Liver (tissue), 9 donors: Measurements from ENCODE around the gene PLA2R1. TPM values are rescaled to one million over a fixed set of nuclear protein-coding genes. Genes with fewer than 3 reads are reported as not detected.

Source experiments
- DNase-seq: peaks from one replicate; pipeline ENCODE4 v3.0.0-alpha.2; 2017; ENCODE audit warnings: low spot score
- H3K27ac ChIP-seq, 2 donors: one replicate each; pipeline ENCODE4 v1.7.0; 2013; ENCODE audit warnings: inconsistent platforms in 2 of 2, low read length in 2 of 2, control low read depth in 1 of 2, low read depth in 1 of 2, mild to moderate bottlenecking in 1 of 2
- H3K27me3 ChIP-seq, 4 donors: one replicate each; pipeline versions ENCODE4 v1.6.1 to v1.7.0; 2013; ENCODE audit warnings: low read length in 3 of 4, inconsistent platforms in 1 of 4, mild to moderate bottlenecking in 1 of 4, moderate library complexity in 1 of 4; ENCODE audit not compliant: control insufficient read depth in 4 of 4, insufficient read depth in 4 of 4
- H3K36me3 ChIP-seq, 4 donors: one replicate each; pipeline versions ENCODE4 v1.6.1 to v1.7.0; 2013; ENCODE audit warnings: low read length in 3 of 4, mild to moderate bottlenecking in 3 of 4, low read depth in 1 of 4, moderate library complexity in 1 of 4; ENCODE audit not compliant: control insufficient read depth in 4 of 4, insufficient read depth in 3 of 4
- H3K4me1 ChIP-seq, 4 donors: one replicate each; pipeline versions ENCODE4 v1.6.1 to v1.7.0; 2013; ENCODE audit warnings: low read length in 3 of 4, mild to moderate bottlenecking in 3 of 4, moderate library complexity in 1 of 4; ENCODE audit not compliant: control insufficient read depth in 4 of 4, insufficient read depth in 4 of 4
- H3K4me3 ChIP-seq, 3 donors: one replicate each; pipeline versions ENCODE4 v1.6.1 to v1.7.0; 2013; ENCODE audit warnings: low read length in 3 of 3, control low read depth in 1 of 3, low read depth in 1 of 3, mild to moderate bottlenecking in 1 of 3
- H3K9ac ChIP-seq, 2 donors: one replicate each; pipeline ENCODE4 v1.7.0; 2013; ENCODE audit warnings: low read length in 2 of 2, mild to moderate bottlenecking in 2 of 2, moderate library complexity in 2 of 2, control low read depth in 1 of 2, low read depth in 1 of 2
- H3K9me3 ChIP-seq, 4 donors: one replicate each; pipeline versions ENCODE4 v1.6.1 to v1.7.0; 2013; ENCODE audit warnings: low read length in 3 of 4; ENCODE audit not compliant: control insufficient read depth in 4 of 4
- EGR1 ChIP-seq, 2 donors: IDR thresholded peaks; 2 replicates each; pipeline ENCODE4 v1.6.1; 2016 to 2018; ENCODE audit warnings: antibody characterized with exemption in 2 of 2, low read depth in 2 of 2
- FOXA1 ChIP-seq: IDR thresholded peaks from 2 replicates; pipeline ENCODE4 v1.6.1; 2016; ENCODE audit warnings: antibody characterized with exemption
- FOXA2 ChIP-seq: IDR thresholded peaks from 2 replicates; pipeline ENCODE4 v1.6.1; 2016; ENCODE audit warnings: antibody characterized with exemption
- HNF4A ChIP-seq, 2 donors: conservative IDR thresholded peaks; 2 replicates each; pipeline ENCODE4 v1.6.1; 2016; ENCODE audit warnings: antibody characterized with exemption in 2 of 2, mild to moderate bottlenecking in 2 of 2
- HNF4G ChIP-seq: IDR thresholded peaks from 2 replicates; pipeline ENCODE4 v1.6.1; 2016; ENCODE audit warnings: antibody characterized with exemption
- JUND ChIP-seq, 2 donors: IDR thresholded peaks; 2 replicates each; pipeline ENCODE4 v1.6.1; 2016; ENCODE audit warnings: antibody characterized with exemption in 2 of 2
- NR2F2 ChIP-seq: IDR thresholded peaks from 2 replicates; pipeline ENCODE4 v1.6.1; 2016; ENCODE audit warnings: antibody characterized with exemption
- RXRA ChIP-seq, 2 donors: IDR thresholded peaks; 2 replicates each; pipeline ENCODE4 v1.6.1; 2017 to 2018; ENCODE audit warnings: antibody characterized with exemption in 2 of 2, mild to moderate bottlenecking in 1 of 2
- SP1 ChIP-seq: IDR thresholded peaks from 2 replicates; pipeline ENCODE4 v1.6.1; 2018; ENCODE audit warnings: antibody characterized with exemption, mild to moderate bottlenecking
- TAF1 ChIP-seq: conservative IDR thresholded peaks from 2 replicates; pipeline ENCODE4 v1.6.1; 2016; ENCODE audit warnings: antibody characterized with exemption, mild to moderate bottlenecking
- YY1 ChIP-seq: IDR thresholded peaks from 2 replicates; pipeline ENCODE4 v1.6.1; 2016; ENCODE audit warnings: antibody characterized with exemption, mild to moderate bottlenecking
- WGBS: extraction: QIAGEN DNeasy Blood & Tissue Kit; methylation state at CpG from one replicate; pipeline ENCODE4 v1.1.7; 2013; 5-methylcytosine and 5-hydroxymethylcytosine counted together
- polyA plus RNA-seq, 2 donors: library from polyadenylated mRNA; stranded (reverse) in 1 of 2; unstranded in 1 of 2; fragments of 200-250 nt in 1 of 2; fragments of >200 nt in 1 of 2; fragmentation: Nextera tagmentation in 1 of 2; extraction: Ambion mirVana in 1 of 2; gene quantifications; one replicate each; pipeline versions ENCODE4 v1.2.1 to v1.2.3, GENCODE V29; 2013 to 2015
- total RNA-seq, 2 donors: library from RNA; depleted of rRNA; stranded (reverse); fragments of >200 nt; gene quantifications; one replicate each; pipeline ENCODE4 v1.2.3, GENCODE V29; 2014
- TF ChIP-seq, protein P1 (sequence below): IDR thresholded peaks from 2 replicates; pipeline ENCODE4 v1.6.1; 2016; ENCODE audit warnings: antibody characterized with exemption, mild to moderate bottlenecking
- TF ChIP-seq, protein P2 (sequence below): IDR thresholded peaks from 2 replicates; pipeline ENCODE4 v1.6.1; 2016; ENCODE audit warnings: antibody characterized with exemption
- TF ChIP-seq, protein P3 (sequence below): IDR thresholded peaks from 2 replicates; pipeline ENCODE4 v1.6.1; 2016; ENCODE audit warnings: antibody characterized with exemption
- TF ChIP-seq, protein P4 (sequence below): fragments of 150-350 bp; IDR thresholded peaks from 2 replicates; pipeline ENCODE4 v1.5.1; 2017; ENCODE audit warnings: improper control_type of control experiment, low read depth, low read length; ENCODE audit not compliant: missing input control
- TF ChIP-seq, protein P5 (sequence below): IDR thresholded peaks from 2 replicates; pipeline ENCODE4 v1.6.1; 2016; ENCODE audit warnings: antibody characterized with exemption
- donor health status: healthy.
- donor health status: healthy.
- donor health status: healthy.
- donor health status: healthy.
- donor health status: healthy.

Gene PLA2R1
- total and polyA plus RNA-seq, 4 donors, result 0.61 to 2.3 (median 0.66) TPM

DNA sequence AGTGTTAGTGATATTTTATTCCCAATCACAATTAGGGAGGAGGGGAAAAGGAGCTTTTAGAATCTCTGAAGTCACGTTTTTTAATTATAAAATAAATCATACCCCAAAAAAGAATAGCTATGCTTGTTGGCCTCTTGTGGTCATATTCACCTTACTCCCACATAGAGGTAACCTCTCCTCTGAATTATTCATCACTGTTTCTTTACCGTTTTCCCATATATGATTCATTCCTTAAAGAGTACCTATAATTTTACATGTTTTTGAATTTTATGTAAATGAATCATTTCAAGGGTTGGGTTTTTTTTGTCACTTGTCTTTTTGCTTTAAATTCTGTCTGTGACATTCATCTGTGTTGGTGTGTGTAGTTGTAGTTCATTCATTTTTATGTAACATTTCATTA is 153.8 kb downstream of the PLA2R1 start:
- Histone ChIP-seq H3K36me3 (no peaks in the 10 kb centered on the region), H3K4me1 (peaks cover 4 to 11% (median 8%) of the 10 kb centered on the region in 4 donors), H3K4me3 (no peak overlapping the region), H3K27me3 (no peaks in the 10 kb centered on the region), H3K9me3 (no peaks in the 10 kb centered on the region), H3K27ac (no peak overlapping the region), H3K9ac (no peak overlapping the region)
- WGBS, result 87% methylated on average over 2 of the region's 2 CpGs
- TF ChIP-seq JUND (IDR thresholded peaks at IDR 0.05) (no peak), NR2F2 (no peak), FOXA1 (no peak), YY1 (no peak), HNF4A (conservative IDR thresholded peaks at IDR 0.05) (no peak)
- TF ChIP-seq, protein P1, sequence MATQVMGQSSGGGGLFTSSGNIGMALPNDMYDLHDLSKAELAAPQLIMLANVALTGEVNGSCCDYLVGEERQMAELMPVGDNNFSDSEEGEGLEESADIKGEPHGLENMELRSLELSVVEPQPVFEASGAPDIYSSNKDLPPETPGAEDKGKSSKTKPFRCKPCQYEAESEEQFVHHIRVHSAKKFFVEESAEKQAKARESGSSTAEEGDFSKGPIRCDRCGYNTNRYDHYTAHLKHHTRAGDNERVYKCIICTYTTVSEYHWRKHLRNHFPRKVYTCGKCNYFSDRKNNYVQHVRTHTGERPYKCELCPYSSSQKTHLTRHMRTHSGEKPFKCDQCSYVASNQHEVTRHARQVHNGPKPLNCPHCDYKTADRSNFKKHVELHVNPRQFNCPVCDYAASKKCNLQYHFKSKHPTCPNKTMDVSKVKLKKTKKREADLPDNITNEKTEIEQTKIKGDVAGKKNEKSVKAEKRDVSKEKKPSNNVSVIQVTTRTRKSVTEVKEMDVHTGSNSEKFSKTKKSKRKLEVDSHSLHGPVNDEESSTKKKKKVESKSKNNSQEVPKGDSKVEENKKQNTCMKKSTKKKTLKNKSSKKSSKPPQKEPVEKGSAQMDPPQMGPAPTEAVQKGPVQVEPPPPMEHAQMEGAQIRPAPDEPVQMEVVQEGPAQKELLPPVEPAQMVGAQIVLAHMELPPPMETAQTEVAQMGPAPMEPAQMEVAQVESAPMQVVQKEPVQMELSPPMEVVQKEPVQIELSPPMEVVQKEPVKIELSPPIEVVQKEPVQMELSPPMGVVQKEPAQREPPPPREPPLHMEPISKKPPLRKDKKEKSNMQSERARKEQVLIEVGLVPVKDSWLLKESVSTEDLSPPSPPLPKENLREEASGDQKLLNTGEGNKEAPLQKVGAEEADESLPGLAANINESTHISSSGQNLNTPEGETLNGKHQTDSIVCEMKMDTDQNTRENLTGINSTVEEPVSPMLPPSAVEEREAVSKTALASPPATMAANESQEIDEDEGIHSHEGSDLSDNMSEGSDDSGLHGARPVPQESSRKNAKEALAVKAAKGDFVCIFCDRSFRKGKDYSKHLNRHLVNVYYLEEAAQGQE, result no peak
- TF ChIP-seq, protein P2, sequence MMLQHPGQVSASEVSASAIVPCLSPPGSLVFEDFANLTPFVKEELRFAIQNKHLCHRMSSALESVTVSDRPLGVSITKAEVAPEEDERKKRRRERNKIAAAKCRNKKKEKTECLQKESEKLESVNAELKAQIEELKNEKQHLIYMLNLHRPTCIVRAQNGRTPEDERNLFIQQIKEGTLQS, result no peak
- DNase-seq, result no peak

DNA sequence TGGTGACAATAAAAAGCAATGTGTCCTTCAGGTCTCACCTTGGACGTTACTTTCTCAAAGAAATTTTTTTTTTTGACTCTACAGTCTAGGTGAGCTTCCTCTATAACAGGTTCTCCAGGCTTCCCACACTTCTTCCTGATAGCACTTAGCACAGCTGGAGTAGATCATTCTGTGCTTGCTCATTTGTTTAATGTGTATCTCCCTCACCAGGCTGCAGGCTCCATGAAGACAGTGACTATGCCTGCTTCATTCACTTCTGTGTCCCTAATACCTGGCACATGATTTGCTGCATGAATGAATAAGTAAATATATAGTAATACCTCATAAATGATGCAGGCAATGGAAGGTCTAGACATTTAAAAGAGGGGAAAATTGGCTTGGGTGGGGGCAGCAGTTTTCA is 154.5 kb downstream of the PLA2R1 start:
- H3K27ac ChIP-seq, result no peak overlapping the region
- H3K9ac ChIP-seq, result no peak overlapping the region
- H3K4me3 ChIP-seq, result no peak overlapping the region
- 64% methylated on average over 1 of the region's 1 CpG for WGBS
- no peak for DNase-seq
- H3K9me3 ChIP-seq, result no peaks in the 10 kb centered on the region
- TF ChIP-seq, protein P2, result no peak
- TF ChIP-seq, protein P3, sequence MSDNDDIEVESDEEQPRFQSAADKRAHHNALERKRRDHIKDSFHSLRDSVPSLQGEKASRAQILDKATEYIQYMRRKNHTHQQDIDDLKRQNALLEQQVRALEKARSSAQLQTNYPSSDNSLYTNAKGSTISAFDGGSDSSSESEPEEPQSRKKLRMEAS, result no peak
- TF ChIP-seq TAF1, result no peak
- TF ChIP-seq, protein P4, sequence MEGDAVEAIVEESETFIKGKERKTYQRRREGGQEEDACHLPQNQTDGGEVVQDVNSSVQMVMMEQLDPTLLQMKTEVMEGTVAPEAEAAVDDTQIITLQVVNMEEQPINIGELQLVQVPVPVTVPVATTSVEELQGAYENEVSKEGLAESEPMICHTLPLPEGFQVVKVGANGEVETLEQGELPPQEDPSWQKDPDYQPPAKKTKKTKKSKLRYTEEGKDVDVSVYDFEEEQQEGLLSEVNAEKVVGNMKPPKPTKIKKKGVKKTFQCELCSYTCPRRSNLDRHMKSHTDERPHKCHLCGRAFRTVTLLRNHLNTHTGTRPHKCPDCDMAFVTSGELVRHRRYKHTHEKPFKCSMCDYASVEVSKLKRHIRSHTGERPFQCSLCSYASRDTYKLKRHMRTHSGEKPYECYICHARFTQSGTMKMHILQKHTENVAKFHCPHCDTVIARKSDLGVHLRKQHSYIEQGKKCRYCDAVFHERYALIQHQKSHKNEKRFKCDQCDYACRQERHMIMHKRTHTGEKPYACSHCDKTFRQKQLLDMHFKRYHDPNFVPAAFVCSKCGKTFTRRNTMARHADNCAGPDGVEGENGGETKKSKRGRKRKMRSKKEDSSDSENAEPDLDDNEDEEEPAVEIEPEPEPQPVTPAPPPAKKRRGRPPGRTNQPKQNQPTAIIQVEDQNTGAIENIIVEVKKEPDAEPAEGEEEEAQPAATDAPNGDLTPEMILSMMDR, result no peak
- no peak for TF ChIP-seq SP1
- TF ChIP-seq, protein P5, sequence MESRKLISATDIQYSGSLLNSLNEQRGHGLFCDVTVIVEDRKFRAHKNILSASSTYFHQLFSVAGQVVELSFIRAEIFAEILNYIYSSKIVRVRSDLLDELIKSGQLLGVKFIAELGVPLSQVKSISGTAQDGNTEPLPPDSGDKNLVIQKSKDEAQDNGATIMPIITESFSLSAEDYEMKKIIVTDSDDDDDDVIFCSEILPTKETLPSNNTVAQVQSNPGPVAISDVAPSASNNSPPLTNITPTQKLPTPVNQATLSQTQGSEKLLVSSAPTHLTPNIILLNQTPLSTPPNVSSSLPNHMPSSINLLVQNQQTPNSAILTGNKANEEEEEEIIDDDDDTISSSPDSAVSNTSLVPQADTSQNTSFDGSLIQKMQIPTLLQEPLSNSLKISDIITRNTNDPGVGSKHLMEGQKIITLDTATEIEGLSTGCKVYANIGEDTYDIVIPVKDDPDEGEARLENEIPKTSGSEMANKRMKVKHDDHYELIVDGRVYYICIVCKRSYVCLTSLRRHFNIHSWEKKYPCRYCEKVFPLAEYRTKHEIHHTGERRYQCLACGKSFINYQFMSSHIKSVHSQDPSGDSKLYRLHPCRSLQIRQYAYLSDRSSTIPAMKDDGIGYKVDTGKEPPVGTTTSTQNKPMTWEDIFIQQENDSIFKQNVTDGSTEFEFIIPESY, result no peak
- no peak for TF ChIP-seq HNF4G
- TF ChIP-seq YY1, result no peak
- TF ChIP-seq FOXA2, result no peak
- no peak for TF ChIP-seq EGR1 (IDR thresholded peaks at IDR 0.05; ENCODE audit: low read depth in 2 of 2)
- no peak for TF ChIP-seq RXRA (IDR thresholded peaks at IDR 0.05)
- H3K27me3 ChIP-seq, result no peaks in the 10 kb centered on the region
- peaks cover 4 to 14% (median 9%) of the 10 kb centered on the region in 4 donors for H3K4me1 ChIP-seq
- no peaks in the 10 kb centered on the region for H3K36me3 ChIP-seq
